HG03280 (cell line): ENCODE results near the gene MATK.
"Not testable (repeated sequence)": the region's sequence is repeated elsewhere in the genome, so short reads cannot be mapped to it uniquely, and the experiment has no call there.

Experiments
- ATAC-seq: cut with Tn5 transposase; IDR thresholded peaks from one replicate; pipeline ENCODE4 v1.9.1; 2021; ENCODE audit warnings: mild to moderate bottlenecking, moderate library complexity; ENCODE audit not compliant: unreplicated experiment

The MATK gene

DNA sequence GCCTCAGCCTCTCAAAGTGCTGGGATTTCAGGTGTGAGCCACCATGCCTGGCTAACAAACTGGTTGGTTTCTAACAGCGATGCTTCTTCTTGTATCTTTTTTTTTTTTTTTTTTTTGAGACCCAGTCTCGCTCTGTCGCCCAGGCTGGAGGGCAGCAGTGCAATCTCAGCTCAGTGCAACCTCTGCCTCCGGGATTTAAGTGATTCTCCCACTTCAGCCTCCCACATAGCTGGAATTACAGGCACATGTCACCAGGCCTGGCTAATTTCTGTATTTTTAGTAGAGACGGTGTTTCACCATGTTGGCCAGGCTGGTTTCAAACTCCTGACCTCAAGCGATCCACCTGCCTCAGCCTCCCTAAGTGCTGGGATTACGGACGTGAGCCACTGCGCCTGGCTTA, 30.0 kb upstream of the MATK start:
- not testable (repeated sequence) for ATAC-seq

DNA sequence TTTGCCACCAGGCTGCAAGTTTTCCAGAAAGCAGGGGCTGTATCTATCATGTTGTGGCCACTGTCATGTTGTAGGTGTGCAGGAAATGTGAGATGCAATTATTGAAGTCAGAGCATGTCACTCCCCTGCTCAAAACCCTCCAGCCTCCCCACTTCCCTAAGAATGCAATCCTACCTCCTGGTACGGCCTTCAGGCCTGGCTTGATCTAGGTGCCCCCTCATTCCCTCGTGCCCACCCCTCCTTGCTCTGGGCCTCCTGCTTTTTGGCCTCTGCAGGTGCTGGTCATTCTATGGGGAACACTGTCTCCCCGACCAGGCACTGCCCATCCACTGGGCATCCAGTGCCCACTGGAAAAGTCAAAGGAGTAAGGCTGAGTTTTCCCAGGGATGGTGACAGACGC, 28.5 kb upstream of the MATK start:
- ATAC-seq = no peak

DNA sequence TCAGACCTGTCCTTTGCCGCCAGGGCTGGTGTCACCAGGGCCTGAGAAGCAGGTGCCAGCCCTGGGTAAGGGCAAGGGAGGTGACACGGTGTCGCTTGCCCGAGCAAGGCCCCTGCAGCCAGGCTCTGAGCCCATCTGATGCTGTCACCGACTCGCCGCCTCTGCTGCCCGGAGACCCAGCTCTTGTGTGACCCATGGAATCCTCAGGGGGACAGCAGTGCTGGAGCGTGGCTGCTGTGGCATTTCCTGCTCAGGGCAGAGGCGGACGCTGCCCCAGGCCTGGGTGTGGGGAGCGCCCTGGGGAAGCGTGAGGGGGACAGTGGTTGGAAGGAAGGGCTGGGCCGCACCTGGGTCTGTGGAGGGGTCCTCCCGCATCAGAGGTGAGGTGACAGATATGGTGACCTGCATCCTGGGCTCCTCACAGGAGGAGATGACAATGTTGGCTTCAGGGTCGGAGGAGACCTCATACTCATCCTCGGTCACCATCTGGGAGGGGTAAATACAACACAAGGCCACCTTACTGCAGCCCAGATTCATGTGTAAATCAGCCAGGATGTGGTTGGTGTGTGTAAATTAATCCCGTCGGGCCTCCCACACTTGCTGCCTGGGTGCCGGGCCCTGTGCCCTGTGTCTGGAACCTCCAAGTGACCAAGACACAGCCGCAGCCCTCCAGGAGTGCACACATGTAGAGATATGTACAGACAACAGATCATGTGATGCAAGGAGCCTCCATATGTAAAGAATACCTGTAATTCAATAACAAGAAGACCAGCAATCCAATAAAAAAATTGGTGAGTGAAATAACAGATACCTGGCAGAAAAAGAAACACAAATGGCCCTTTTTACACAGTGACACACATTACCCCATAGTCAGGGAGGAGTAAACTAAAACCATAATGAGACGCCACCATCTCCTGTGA, 27.6 kb upstream of the MATK start:
- ATAC-seq = no peak

DNA sequence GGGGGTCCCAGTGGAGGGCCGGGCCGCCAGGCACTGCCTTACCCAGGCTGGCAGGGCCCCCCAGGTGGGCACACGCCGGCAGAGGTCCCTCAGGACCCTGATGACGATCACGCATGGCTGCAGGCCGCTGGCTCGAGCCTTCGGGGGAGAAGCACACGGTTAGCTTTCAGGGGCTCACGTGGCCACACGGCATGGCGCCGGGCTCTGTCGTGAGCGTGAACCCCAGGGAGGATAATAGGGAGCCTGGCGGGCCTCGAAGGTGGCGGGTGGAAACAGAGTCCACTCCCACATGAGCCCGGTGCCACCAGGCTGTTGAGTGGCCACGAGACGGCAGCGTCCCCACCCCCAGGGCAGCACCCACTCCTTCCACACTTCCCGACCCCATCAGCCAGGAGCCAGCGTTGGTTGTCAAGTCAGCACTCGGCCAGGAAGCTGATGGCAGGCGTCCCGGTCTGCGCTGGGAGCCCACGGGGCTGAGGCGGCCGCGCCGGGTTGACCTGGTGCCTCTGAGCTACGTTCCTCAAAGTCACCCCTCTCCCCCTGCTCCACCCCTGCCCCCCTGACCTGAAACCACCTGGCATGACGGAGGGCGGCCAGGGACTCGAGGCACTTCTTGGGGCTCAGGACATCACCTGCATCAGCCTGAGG, 24.7 kb upstream of the MATK start:
- ATAC-seq = no peak

DNA sequence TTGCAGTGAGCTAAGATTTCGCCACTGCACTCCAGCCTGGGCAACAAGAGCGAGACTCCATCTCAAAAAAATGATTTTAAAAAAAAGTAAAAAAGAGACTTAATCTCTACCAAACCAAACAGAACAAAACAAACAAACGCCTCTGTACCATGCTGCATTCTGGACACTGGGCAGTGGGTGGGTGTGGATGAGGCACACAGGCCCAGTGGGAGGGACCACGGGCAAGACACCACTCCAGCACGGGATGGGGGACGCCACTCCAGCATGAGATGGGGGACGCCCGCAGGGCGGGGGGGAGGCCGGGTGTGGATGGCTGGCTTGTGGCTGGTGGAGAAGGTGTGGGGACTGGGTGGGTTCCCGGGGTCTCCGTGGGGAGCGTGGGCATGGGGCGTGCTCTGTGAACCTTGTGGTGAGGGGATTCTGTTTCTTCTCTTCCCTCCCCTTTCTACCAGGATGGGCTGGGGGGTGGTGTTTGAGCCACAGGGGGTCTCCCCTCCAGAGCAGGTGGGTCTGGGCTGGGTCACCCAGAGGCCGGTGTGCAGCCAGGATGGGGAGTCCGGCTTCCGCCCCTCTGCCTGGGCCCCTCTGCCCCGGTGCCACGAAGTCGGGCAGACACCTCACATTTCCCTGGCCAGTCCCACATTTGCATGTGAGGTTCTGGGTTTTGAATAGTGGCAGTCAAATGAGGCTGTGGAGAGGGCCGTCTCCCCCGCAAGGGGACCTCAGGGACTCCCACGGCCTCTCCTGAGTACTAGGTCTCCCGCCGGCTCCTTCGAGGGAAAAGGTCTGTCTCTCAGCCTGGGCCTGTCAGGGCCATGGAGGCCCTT, 23.9 kb upstream of the MATK start:
- no peak for ATAC-seq

DNA sequence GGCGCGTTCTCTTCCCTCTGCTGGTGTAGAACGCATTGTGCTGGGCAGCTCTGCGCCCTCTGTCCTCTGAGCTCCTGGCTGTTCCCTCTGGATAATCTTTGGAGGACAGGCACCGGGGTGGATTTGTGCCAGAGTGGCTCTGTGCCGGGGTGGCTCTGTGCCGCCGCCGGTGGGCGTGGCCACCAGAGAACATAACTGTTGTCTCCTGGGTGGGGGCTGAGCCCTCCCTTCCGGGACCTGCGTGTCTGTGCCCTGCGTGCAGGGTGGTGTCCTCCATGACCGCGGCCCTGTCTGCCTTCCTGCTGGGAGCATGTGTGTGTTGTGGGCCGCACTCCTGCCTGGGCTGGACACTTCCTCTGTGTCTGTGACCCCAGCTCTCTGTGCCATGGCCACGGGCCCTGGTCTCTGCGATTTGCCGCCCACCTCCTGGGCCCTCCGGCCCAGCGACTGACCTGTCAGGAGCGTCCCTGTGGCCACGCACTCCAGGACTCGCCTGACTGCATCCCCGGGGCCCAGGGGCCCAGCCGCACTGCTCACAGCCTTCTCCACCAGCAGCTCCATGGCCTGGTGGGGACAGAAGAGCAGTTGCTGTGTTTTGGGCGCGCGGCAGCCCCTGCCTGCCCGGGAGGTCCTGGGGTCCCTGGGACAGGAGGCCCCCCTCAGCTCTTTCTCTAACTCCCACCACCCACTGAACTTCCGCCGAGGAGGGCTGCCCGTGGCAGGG, 22.4 kb upstream of the MATK start:
- ATAC-seq = no peak

DNA sequence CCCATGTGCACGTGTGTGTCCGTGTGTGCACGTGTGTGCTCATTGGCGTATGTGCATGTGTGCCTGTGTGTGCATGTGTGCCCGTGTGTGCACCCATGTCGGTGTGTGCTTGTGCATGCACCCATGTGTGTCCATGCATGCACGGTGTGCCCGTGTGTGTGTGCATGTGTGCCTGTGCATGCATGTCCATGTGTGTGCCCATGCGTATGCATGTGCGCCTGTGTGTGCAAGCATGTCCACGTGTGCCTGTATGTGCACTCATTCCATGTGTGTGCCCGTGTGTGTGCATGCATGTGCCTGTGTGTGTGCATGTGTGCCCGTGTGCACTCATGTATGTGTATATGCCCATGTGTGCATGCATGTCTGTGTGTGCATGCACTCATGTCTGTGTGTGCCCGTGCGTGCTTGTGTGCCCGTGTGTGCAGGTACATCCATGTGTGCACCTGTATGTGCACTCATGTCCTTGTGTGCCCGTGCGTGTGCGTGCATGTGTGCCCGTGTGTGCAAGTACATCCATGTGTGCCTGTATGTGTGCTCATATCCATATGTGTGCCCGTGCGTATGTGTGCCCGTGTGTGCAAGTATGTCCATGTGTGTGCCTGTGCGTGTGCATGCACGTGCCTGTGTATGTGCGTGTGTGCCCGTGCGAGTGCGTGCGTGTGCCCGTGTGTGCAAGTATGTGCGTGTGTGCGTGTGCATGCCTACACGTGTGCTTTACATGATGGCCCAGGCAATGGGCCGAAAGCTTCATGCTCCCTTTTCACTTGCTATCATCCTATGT, 21.6 kb upstream of the MATK start:
- no peak for ATAC-seq

DNA sequence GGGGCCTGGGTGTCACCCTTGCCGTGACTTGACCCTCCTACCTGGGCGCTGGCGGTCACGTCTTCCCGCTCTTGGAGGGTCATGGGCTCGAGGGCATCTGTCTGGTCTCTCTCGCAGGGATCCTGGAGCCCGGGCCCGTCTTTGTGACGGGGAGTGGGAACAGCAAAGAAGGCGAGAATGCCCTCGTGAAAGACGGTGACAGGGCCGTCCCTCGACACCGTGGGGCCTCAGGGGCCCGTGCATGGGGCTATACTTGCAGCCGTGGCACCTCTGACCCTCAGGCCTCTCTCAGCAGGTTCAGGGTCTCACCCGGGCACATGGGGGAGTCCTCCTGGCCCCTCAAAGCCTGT, 20.9 kb upstream of the MATK start:
- ATAC-seq = no peak

DNA sequence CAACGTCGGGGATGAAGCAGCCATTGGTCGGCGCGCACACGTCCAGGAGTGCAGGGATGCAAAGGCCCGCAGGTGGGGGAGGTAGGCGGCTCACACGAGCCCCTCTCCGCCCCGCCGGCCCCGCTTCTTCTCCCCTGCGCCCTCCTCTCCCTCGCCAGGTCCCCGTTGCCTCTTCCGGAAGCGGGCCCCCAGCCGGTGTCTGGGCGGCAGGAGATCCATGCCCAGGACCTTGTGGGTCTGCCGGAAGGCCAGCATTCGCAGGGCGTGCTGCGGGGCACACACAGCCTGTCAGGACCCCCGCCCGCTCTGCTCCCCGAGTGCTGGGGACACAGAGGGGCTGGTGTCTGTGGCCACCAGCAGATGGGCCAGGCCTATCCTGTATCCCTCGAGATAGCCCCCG, 19.7 kb upstream of the MATK start:
- ATAC-seq = no peak

DNA sequence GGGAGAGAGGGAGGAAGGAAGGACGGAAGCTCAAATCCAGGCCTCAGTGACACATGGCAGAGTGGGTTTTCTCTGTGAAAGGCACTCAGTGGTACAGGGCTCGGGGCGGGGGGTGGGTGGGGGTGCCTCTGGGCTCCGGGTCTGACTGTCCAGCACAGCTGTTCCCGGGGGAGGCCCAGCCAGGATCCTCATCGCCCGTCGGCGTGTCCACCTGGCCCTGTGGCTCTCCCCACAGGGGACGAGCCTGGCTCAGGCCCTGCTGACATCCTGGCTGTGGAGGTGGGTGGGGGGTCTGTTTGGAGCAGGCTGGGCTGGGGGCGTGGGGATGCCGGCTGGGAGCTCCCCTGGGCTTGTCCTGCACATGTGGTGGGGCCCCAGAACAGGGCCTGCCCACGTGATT, 18.2 kb upstream of the MATK start:
- no peak for ATAC-seq

DNA sequence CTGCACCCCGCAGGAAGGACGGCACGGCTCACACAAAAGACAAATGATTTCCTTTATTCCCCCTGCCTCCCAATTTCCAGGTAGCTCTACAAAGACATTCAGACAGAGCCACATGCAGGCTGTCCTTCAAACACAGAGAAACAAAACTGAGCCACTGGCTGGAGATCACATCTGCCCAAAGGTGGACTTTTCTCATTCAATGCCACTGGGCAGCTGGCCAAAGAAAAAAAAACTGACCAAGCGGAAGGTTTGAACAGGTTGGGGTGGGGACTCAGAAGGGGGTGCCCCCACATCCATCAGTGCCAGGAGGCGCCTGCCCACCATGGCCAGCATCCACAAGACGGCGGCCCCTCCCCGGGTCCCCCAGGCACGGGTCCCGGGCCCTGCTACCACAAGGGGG, 17.8 kb upstream of the MATK start:
- ATAC-seq = no peak

DNA sequence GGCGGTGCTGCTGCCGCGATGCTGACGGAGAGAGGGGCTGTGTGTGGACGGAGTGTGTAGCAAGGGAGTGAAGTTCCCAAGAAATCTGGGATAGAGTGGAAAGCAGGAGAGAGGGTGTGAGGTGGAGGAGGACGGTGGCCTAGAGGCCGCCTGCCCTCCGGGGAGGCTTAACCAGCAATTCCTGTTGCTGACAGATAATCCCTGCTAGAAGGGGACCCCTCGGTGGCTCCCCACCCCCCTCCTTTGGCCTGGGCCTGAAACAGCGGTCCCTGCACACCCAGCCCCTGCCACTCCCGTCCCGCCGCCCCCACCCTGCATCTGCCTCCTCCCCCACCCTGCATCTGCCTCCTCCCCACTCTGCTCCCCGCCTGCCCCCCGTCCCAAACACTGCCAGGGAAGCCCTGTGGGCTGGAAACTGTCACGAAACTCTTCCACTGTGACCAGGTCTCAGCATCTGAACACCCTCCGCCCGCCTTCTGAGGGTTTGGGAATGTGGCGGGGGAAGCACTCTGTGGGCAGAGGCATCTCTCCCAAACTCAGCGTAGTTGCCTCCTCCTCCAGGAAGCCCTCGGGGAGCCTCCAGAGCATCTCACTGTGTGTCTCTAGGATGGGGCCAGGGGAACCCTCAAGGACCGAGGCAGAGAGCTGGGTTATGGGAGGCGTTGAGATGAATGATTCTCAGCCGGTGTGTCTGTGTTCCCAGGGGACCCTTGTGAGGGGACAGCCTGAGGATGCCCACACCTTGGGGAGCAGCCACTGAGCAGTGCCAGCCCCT, 17.1 kb upstream of the MATK start:
- ATAC-seq = no peak

DNA sequence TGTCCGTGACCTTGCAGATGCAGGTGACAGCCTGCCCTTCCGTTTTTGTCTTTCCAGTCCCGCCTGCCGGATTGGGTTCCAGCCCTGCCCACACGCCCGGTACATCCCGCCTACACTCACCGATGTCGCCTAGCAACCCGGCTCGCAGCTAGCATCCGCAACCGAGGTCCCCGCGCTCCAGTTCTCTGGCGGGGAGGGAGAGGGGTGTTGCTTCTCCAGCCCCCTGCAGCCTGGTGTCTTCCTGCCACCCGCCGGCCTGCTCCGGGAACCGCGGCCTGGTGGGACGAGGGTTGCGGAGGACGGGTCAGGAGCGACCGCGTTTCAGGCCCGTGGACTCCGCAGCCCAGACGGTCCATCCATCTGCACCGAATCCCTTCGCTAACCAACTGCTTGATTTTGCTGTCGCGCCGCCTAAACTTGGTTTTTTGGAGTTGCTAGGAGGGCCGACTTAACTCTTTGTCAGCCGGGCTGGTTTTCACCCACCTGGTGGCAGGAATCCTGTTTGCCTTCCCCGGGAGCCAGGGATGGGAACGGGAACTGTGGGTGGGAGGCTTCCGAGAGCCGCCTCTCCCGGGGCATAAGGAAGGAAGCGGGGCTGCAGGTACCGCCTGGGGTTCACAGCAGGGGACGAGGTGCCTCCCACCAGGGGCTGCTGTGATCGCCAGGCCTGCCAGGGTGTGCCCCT, 15.4 kb upstream of the MATK start:
- no peak for ATAC-seq

DNA sequence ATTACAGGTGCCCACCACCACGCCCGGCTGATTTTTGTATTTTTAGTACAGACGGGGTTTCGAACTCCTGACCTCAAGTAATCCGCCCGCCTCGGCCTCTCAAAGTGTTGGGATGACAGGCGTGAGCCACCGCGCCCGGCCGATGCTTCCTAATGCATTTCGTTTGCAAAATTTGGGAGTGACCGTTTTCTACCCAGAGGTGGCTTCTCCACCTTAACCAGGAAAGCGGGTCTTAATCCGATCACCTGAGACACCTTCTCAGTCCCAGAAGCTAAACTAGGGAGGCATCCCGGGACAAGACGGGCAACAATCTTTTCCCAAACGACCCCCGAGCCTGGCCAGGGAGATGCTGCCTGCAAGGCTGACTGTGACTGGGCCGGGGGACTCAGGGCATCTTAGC, 14.8 kb upstream of the MATK start:
- ATAC-seq = no peak

DNA sequence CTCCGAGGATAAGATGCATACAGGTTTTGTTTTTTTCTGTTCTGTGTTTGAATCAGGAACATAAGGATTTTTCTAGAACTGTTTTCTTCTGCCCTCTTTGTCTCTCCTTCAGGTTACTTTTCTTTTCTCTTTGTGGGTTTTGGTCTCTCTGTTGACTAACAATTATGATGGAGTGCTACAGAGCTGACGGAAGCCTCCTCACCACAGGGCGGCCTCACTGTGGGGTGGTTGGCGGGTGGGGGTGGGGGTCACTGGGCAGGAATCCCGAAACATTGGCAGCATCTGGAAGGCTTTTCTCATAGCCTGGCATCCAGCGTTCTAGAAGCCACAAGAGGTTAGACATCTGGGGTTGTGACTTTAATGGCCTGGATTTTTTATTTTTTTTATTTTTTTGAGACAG, 12.0 kb upstream of the MATK start:
- no peak for ATAC-seq

DNA sequence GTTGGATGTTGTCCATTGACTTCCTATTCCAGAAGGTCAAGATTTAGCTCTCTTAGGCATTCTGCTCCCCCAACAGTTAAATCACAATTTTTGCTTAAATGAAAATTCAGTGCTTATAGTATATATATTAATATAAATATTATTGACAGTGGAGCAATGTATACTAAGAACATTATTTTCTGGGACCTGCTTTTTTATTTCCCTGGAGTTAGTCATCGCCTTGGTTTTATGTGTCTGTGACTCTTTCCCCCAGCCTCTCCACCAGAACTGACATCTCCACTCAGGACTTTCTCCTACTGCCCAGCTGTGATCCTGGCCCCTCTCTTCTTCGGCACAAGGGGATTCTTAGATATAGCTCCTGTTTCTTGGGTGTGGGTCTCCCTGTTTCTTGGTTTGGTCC, 10.2 kb upstream of the MATK start:
- ATAC-seq = no peak

DNA sequence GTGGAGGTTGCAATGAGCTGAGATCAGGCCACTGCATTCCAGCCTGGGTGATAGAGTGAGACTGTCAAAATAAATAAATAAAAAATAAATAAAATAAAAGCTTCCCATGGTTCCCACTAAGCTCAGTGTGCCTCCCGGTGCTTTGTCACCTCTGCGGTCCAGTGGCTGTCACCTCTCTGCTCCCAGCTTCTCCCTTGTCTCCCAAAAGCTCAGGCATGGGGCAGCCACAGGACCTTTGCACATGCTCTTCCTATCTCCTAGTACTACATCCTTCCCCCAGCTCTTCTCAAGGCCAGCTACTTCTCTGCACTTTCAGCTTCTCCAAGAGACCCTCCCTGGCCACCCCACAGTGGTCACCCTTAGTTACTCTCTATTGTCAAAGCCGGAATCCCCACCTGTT, 7.6 kb upstream of the MATK start:
- no peak for ATAC-seq

DNA sequence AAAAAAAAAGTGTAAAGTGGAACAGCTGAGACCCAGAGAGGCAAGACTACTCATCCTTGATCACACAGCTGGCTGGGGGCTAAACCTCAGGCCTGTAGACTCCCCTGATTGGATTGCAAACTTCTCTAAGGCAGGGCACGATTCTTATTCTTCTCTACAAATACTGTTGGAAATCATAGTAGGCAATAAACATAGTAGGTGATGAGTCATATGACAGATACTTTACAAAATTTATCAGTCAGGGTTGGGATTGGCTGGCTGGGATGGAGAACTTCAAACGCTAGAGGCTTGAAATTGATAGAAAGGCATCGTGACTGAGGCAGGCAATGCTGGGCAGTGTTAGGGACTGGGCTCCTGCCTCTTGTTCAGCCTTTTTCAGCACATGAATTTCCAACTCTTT, 5.9 kb upstream of the MATK start:
- no peak for ATAC-seq

DNA sequence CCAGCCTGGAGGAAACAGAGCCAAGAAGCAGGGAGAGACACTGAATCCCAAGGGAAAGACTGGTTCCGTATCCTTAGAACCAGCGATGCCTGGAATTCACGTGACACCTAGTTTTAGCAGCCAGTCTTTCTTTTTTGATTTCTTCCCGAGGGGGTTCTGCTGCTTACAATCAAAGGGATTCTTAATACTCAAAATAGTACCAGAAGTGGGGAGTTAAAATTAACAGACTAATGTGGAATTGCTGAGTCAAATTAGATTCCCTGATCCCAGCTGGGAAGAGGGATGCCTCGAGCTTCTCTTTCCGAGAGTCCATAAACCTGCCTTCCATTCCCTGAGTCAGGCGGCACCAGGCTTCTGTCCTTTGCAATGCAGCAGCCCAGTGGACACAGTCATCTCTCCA, 4.8 kb upstream of the MATK start:
- no peak for ATAC-seq
